Left ventricle myocardium inferior (tissue), 1 donor: ENCODE data around the gene KLHL3. TPM values are rescaled to one million over a fixed set of nuclear protein-coding genes. Genes with fewer than 3 reads are reported as not detected.

ENCODE experiments used
- DNase-seq: peaks from one replicate; pipeline ENCODE4 v3.0.0-alpha.2; 2020
- H3K27ac ChIP-seq: fragments of 200-600 bp; replicated peaks from 2 replicates; pipeline ENCODE4 v1.8.0; 2021
- H3K27me3 ChIP-seq: fragments of 200-600 bp; 2 replicates; pipeline ENCODE4 v1.8.0; 2021; ENCODE audit warnings: low read depth
- H3K36me3 ChIP-seq: fragments of 200-600 bp; 2 replicates; pipeline ENCODE4 v1.8.0; 2021
- H3K4me1 ChIP-seq: fragments of 200-600 bp; 2 replicates; pipeline ENCODE4 v1.8.0; 2021
- H3K4me3 ChIP-seq: fragments of 200-600 bp; 2 replicates; pipeline ENCODE4 v1.8.0; 2021; ENCODE audit warnings: mild to moderate bottlenecking, moderate library complexity
- H3K9me3 ChIP-seq: fragments of 200-600 bp; replicated peaks from 2 replicates; pipeline ENCODE4 v1.8.0; 2021
- CTCF ChIP-seq: fragments of 200-600 bp; IDR thresholded peaks from 2 replicates; pipeline ENCODE4 v1.8.0; 2021; ENCODE audit warnings: antibody characterized with exemption, mild to moderate bottlenecking, borderline replicate concordance
- intact Hi-C: fragments of 100-400 bp; cut with micrococcal nuclease; formaldehyde crosslinking; loops from one replicate; pipeline ENCODE4 v1.11.0; 2022
- total RNA-seq: library from RNA; stranded (reverse); fragmentation: NEBNext Ultra II Directional; extraction: Animal tissue kit (Norgen Biotek cat#: 25700); gene quantifications from one replicate; pipeline ENCODE4 v1.2.1, GENCODE V29; 2021
- donor health status: DM: no; HTN: yes; CAD: no; lungs with severe emphysema.

The KLHL3 gene
- total RNA-seq, 1 donor from 2014 or later, result 26.3 TPM

GRCh38 chr5:137627706-137628105 lies 108.2 kb downstream of the KLHL3 start:
- intact Hi-C loops, result no loop called here

GRCh38 chr5:137627293-137627692 lies 108.6 kb downstream of the KLHL3 start:
- TF ChIP-seq CTCF, result no peak
- Histone ChIP-seq H3K36me3 (peaks cover 6% of the 10 kb centered on the region), H3K9me3 (peaks cover 4% of the 10 kb centered on the region), H3K4me3 (no peak overlapping the region), H3K27me3 (no peaks in the 10 kb centered on the region), H3K27ac (no peak overlapping the region), H3K4me1 (peaks cover 68% of the 10 kb centered on the region)
- DNase-seq, result no peak
- intact Hi-C loops, result no loop called here

More at GRCh38 chr5:137627706-137628105, 108.2 kb downstream of the KLHL3 start:
- no peak overlapping the region for H3K27ac ChIP-seq
- peaks cover 64% of the 10 kb centered on the region for H3K4me1 ChIP-seq
- peaks cover 6% of the 10 kb centered on the region for H3K36me3 ChIP-seq
- TF ChIP-seq CTCF, result no peak
- H3K9me3 ChIP-seq, result peaks cover 6% of the 10 kb centered on the region
- H3K4me3 ChIP-seq, result no peak overlapping the region
- H3K27me3 ChIP-seq, result no peaks in the 10 kb centered on the region
- DNase-seq, result no peak

GRCh38 chr5:137624786-137625349 lies 111.0 kb downstream of the KLHL3 start:
- intact Hi-C loops, result no loop called here
- H3K27me3 ChIP-seq, result no peaks in the 10 kb centered on the region
- TF ChIP-seq CTCF, result no peak
- H3K9me3 ChIP-seq, result no peaks in the 10 kb centered on the region
- H3K36me3 ChIP-seq, result peaks cover 6% of the 10 kb centered on the region
- no peak overlapping the region for H3K4me3 ChIP-seq
- DNase-seq, result peak; percentile 45
- peak overlapping the region; percentile 93 for H3K27ac ChIP-seq
- peaks cover 71% of the 10 kb centered on the region for H3K4me1 ChIP-seq

GRCh38 chr5:137622850-137623249 lies 113.0 kb downstream of the KLHL3 start:
- intact Hi-C loops, result no loop called here
- H3K4me3 ChIP-seq, result peak overlapping the region; percentile 30

More at GRCh38 chr5:137622850-137623249, 113.0 kb downstream of the KLHL3 start:
- peaks cover 3% of the 10 kb centered on the region for H3K36me3 ChIP-seq
- no peaks in the 10 kb centered on the region for H3K9me3 ChIP-seq
- H3K27ac ChIP-seq, result peak overlapping the region; percentile 93
- peaks cover 74% of the 10 kb centered on the region for H3K4me1 ChIP-seq
- no peak for TF ChIP-seq CTCF
- no peaks in the 10 kb centered on the region for H3K27me3 ChIP-seq
- peak; percentile 80 for DNase-seq
